Left ventricle myocardium superior (tissue), 1 donor: ENCODE data around the gene OPTN. TPM values are rescaled to one million over a fixed set of nuclear protein-coding genes. Genes with fewer than 3 reads are reported as not detected.

Experiments used
- ATAC-seq: fragments of 200-7000 bp; cut with Tn5 transposase; one replicate; pipeline ENCODE4 v1.9.1; 2020; ENCODE audit warnings: mild to moderate bottlenecking, moderate library complexity
- DNase-seq: peaks from one replicate; pipeline ENCODE4 v3.0.0-alpha.2; 2020
- intact Hi-C: fragments of 100-400 bp; cut with micrococcal nuclease; formaldehyde crosslinking; loops from one replicate; pipeline ENCODE4 v1.11.0; 2022
- total RNA-seq: library from RNA; stranded (reverse); fragmentation: NEBNext Ultra II Directional; extraction: Animal tissue kit (Norgen Biotek cat#: 25700); gene quantifications from one replicate; pipeline ENCODE4 v1.2.1, GENCODE V29; 2021
- donor health status: DM: no; HTN: yes; CAD: no; lungs with severe emphysema.

Gene OPTN
- total RNA-seq, 1 donor from 2014 or later, result 167 TPM

DNA sequence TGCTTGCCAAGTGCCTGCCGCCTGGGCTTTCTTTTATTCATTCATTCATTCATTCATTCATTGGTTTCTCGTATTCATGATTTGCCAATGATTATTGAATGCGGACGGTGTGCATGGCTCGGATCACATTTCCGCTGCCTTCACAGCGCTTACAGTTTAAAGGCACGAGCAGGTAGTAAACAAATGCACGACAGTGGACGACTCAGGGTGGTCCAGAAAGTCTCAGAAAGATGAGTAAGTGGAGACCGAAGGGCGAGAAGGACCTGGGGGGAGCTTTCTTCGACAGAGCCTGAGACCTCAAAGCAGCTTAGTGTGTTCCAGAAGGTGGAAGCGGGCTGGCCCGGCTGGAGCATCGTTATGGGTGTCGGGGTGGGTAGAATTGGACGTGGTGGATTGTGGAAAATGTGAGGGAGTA is 61.9 kb downstream of the OPTN start:
- intact Hi-C loops, result loop anchor here (5.0 kb wide), 1 partner anchor 140 kb away; the partner anchor contains the start of gene PHYH
- no peak for ATAC-seq
- no peak for DNase-seq

- DNase-seq, result no peak
- ATAC-seq, result no peak
- intact Hi-C loops, result loop anchor here (5.0 kb wide), 1 partner anchor 138 kb away; the partner anchor contains the start of gene PHYH
Measured at GRCh38 chr10:13163859-13164258, 63.9 kb downstream of the OPTN start.

GRCh38 chr10:13165177-13165576 is 65.2 kb downstream of the OPTN start:
- DNase-seq (no peak), ATAC-seq (no peak)
- intact Hi-C loops, result no loop called here

GRCh38 chr10:13167568-13167967 is 67.6 kb downstream of the OPTN start:
- no peak for DNase-seq
- ATAC-seq, result no peak
- intact Hi-C loops, result no loop called here

DNA sequence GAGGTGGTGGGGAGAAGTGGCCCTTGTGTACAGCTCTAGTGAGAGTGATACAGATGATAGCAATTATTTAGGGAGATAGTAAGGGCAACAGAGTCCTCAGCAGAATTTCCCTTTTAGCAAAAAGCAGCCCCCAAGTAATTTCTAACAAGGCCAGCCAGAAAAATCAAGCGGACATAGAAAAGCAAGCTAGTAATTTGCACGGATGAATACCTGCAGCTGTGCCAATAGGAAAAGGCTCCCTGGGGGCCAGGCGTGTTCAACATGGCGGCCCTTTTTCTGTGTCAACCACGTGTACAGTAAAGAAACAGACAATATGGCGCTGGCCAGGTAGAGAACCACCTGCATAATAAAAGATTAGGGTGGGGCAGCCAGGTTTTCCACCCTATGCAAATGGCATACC is 68.8 kb downstream of the OPTN start:
- intact Hi-C loops, result no loop called here
- DNase-seq, result no peak

DNA sequence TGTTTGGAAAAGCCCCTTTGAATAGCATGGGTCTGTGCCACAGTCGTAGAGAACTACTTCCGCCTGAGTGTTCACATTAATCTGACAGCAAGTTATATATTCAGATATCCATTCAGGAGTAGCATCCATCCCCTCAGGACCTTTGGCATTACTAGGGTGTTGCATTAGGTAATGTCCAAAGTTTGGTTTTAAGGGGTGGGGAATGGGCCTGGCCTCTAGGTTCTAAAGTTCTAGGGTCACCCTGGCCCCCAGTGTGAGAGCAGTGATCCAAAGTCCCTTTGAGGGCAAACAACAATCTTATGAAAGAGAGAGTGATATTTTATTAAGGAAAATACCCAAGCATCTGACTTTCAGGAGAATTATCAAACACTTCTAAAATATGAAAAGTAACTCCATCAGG is 73.7 kb downstream of the OPTN start:
- intact Hi-C loops, result no loop called here
- ATAC-seq (no peak), DNase-seq (no peak)

More for the DNA sequence above, 68.8 kb downstream of the OPTN start:
- no peak for ATAC-seq

GRCh38 chr10:13180788-13181187 is 80.8 kb downstream of the OPTN start:
- no peak for ATAC-seq
- intact Hi-C loops, result no loop called here
- DNase-seq, result no peak

GRCh38 chr10:13182424-13182823 is 82.5 kb downstream of the OPTN start:
- ATAC-seq (no peak), DNase-seq (no peak)
- intact Hi-C loops, result no loop called here

GRCh38 chr10:13183625-13184024 is 83.7 kb downstream of the OPTN start:
- intact Hi-C loops, result no loop called here
- no peak for ATAC-seq
- no peak for DNase-seq

DNA sequence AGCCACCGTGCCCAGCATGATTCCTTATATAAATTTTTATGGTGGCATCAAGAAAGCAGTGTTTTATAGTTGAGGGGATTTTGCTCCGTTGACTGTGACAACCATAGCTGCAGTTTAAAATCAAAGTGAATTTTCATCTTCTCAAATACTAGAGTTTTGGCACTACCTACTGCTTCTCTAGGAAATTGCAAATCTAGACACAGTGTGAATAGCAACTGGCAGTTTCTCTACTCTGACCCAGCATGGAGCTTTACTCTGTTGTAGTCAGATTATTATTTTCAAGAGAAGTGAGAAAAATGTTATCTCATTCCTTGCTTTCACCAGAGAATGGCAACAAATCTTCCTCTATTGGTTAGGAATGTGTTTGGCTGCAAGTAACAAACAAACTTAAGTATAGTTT is 84.3 kb downstream of the OPTN start:
- DNase-seq, result no peak
- no peak for ATAC-seq
- intact Hi-C loops, result no loop called here

GRCh38 chr10:13184730-13185514 is 85.0 kb downstream of the OPTN start:
- ATAC-seq, result peak; percentile 47
- no peak for DNase-seq

GRCh38 chr10:13187135-13187534 is 87.2 kb downstream of the OPTN start:
- DNase-seq, result no peak
- intact Hi-C loops, result no loop called here
- no peak for ATAC-seq

More at GRCh38 chr10:13184730-13185514, 85.0 kb downstream of the OPTN start:
- intact Hi-C loops, result no loop called here

Other genes starting within 250 kb of the OPTN start
- gene CCDC3, start 98.5 kb upstream of the OPTN start, total RNA-seq, result 2.4 TPM
- gene MCM10, start 61.4 kb downstream of the OPTN start, total RNA-seq, result 0.30 TPM
- not detected for gene UCMA, start 134.2 kb downstream of the OPTN start, total RNA-seq
- gene PHYH, start 199.9 kb downstream of the OPTN start, total RNA-seq, result 177 TPM
- 27.8 TPM for gene SEPHS1, start 248.1 kb downstream of the OPTN start, total RNA-seq